ENCODE results near the gene SCGB1C1. TPM values are rescaled to one million over a fixed set of nuclear protein-coding genes. Genes with fewer than 3 reads are reported as not detected.

SCGB1C1 gene
- total and polyA plus RNA-seq, 9 of the 15 experiments (the other 6 are each of a cell fraction or from before 2014, with no cell fraction given) = not detected

GRCh38 chr11:236774-237767 lies 44.2 kb downstream of the SCGB1C1 start, which contains the start of gene PSMD13 (continued):
- no peak for TF ChIP-seq NR4A1 (CRISPR knock-in tag; IDR thresholded peaks at IDR 0.05)
- TF ChIP-seq NR4A1 (tag; IDR thresholded peaks at IDR 0.05) = 0 out of 2 replicates have a peak, but pooled peaks have one; percentile 42
- peak; percentile 71; the same call in 1 of the 2 replicates for TF ChIP-seq FOXJ2 (tag; IDR thresholded peaks at IDR 0.05)
- TF ChIP-seq ZNF79 (CRISPR knock-in tag; IDR thresholded peaks at IDR 0.05; ENCODE audit: low read depth) = no peak
- no peak for TF ChIP-seq HBP1 (CRISPR knock-in tag; IDR thresholded peaks at IDR 0.05)
- TF ChIP-seq RFX1 (IDR thresholded peaks at IDR 0.05) = peak; percentile 93
- TF ChIP-seq SNAPC5 (CRISPR knock-in tag; IDR thresholded peaks at IDR 0.05) = no peak
- TF ChIP-seq GTF2E2 (tag; IDR thresholded peaks at IDR 0.05) = 0 out of 2 replicates have a peak, but pooled peaks have one; percentile 73
- TF ChIP-seq E2F5 (CRISPR knock-in tag; IDR thresholded peaks at IDR 0.05) = no peak
- TF ChIP-seq TFAP4 (CRISPR knock-in tag; IDR thresholded peaks at IDR 0.05; ENCODE audit: borderline replicate concordance) = peak; percentile 72
- no peak; the same call in 1 of the 2 replicates for TF ChIP-seq TRIM25 (IDR thresholded peaks at IDR 0.05; ENCODE audit: borderline replicate concordance)
- TF ChIP-seq ZNF232 (CRISPR knock-in tag; IDR thresholded peaks at IDR 0.05) = no peak
- no peak; the same call in 1 of the 2 replicates for TF ChIP-seq THRAP3 (IDR thresholded peaks at IDR 0.05; ENCODE audit: borderline replicate concordance)
- TF ChIP-seq TCFL5 (CRISPR knock-in tag; conservative IDR thresholded peaks at IDR 0.05) = no peak
- TF ChIP-seq PTBP1 (IDR thresholded peaks at IDR 0.05; ENCODE audit: low read depth, low read length) = no peak
- TF ChIP-seq RNF219 (CRISPR knock-in tag; IDR thresholded peaks at IDR 0.05) = no peak
- TF ChIP-seq BMI1 (IDR thresholded peaks at IDR 0.05; ENCODE audit: low read length) = no peak
- TF ChIP-seq TCF15 (CRISPR knock-in tag; IDR thresholded peaks at IDR 0.05) = no peak

Measured in K562 (cell line).